Umbilical cord (tissue), 2 donors: ENCODE measurements around the gene ACER2. TPM values are rescaled to one million over a fixed set of nuclear protein-coding genes. Genes with fewer than 3 reads are reported as not detected.
"Not testable (repeated sequence)": the region's sequence is repeated elsewhere in the genome, so short reads cannot be mapped to it uniquely, and the experiment has no call there.

Experiments
- DNase-seq: peaks from one replicate; pipeline ENCODE4 v3.0.0-alpha.2; 2015; ENCODE audit warnings: low spot score
- total RNA-seq: library from RNA; depleted of rRNA; stranded (reverse); fragments of >200 nt; gene quantifications from one replicate; pipeline ENCODE4 v1.2.3, GENCODE V29; 2014; ENCODE audit warnings: low replicate concordance; ENCODE audit not compliant: insufficient read depth

The ACER2 gene
- total RNA-seq, result 2.2 TPM

GRCh38 chr9:19408693-19409400, at the start of gene ACER2:
ACER2 (plus strand) TSS chr9:19409009; CDS start chr9:19409085, 76 bp downstream.
- DNase-seq, result peak; percentile 93

- peak; percentile 37 for DNase-seq
These were observed 39.7 kb upstream of the ACER2 start for GRCh38 chr9:19369107-19369506.

- DNase-seq, result no peak
These were observed 36.9 kb upstream of the ACER2 start for GRCh38 chr9:19371942-19372341.

GRCh38 chr9:19372567-19372966, 36.2 kb upstream of the ACER2 start:
- no peak for DNase-seq

- DNase-seq, result no peak
These were observed 35.3 kb upstream of the ACER2 start for GRCh38 chr9:19373527-19373926.

- no peak for DNase-seq
These were observed 33.3 kb upstream of the ACER2 start for GRCh38 chr9:19375538-19375937.

GRCh38 chr9:19376931-19377330, 31.9 kb upstream of the ACER2 start:
- no peak for DNase-seq

GRCh38 chr9:19378164-19378563, 30.6 kb upstream of the ACER2 start:
- no peak for DNase-seq

- no peak for DNase-seq
These were observed 30.2 kb upstream of the ACER2 start for GRCh38 chr9:19378647-19379046.

GRCh38 chr9:19379283-19379682, 29.5 kb upstream of the ACER2 start:
- DNase-seq, result no peak

- DNase-seq, result no peak
These were observed 29.1 kb upstream of the ACER2 start for GRCh38 chr9:19379697-19380046.

- DNase-seq, result no peak
These were observed 28.1 kb upstream of the ACER2 start for GRCh38 chr9:19380826-19381075.

- DNase-seq, result no peak
These were observed 27.2 kb upstream of the ACER2 start for GRCh38 chr9:19381656-19382055.

GRCh38 chr9:19385212-19385611, 23.6 kb upstream of the ACER2 start:
- DNase-seq, result not testable (repeated sequence)

- no peak for DNase-seq
These were observed 22.9 kb upstream of the ACER2 start for GRCh38 chr9:19385786-19386501.

GRCh38 chr9:19386502-19387044, 22.2 kb upstream of the ACER2 start:
- no peak for DNase-seq

GRCh38 chr9:19387317-19387716, 21.5 kb upstream of the ACER2 start:
- DNase-seq, result peak; percentile 27

- not testable (repeated sequence) for DNase-seq
These were observed 19.3 kb upstream of the ACER2 start for GRCh38 chr9:19389539-19389938.

- DNase-seq, result no peak
These were observed 11.0 kb upstream of the ACER2 start for GRCh38 chr9:19397845-19398244.

GRCh38 chr9:19403231-19403630, 5.6 kb upstream of the ACER2 start:
- not testable (repeated sequence) for DNase-seq

- DNase-seq, result peak; percentile 32
These were observed 4.3 kb upstream of the ACER2 start for GRCh38 chr9:19404283-19405075.

- DNase-seq, result no peak
These were observed 3.0 kb upstream of the ACER2 start for GRCh38 chr9:19405771-19406170.
